ENCODE results near the gene MROH9.

DNA sequence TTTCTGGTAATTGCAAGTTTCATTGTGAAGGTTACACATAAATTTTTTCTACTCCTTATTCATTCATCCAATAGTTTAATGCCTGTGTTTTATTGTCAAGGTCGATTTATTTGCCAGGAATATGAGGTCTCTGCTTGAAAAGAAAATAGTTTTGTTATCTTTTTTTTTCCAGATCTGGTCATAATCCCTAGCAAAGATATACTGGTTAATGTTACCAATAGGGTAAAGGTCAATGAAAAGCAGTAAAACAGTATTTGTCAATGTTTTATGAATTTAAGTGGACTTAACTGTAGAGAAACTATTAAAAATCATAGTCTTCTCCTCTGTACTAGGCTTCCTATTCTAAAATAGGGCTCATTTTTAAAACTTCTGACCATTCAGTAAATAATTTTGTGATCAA, 147.3 kb downstream of the MROH9 start:
- TF ChIP-seq, protein P1, sequence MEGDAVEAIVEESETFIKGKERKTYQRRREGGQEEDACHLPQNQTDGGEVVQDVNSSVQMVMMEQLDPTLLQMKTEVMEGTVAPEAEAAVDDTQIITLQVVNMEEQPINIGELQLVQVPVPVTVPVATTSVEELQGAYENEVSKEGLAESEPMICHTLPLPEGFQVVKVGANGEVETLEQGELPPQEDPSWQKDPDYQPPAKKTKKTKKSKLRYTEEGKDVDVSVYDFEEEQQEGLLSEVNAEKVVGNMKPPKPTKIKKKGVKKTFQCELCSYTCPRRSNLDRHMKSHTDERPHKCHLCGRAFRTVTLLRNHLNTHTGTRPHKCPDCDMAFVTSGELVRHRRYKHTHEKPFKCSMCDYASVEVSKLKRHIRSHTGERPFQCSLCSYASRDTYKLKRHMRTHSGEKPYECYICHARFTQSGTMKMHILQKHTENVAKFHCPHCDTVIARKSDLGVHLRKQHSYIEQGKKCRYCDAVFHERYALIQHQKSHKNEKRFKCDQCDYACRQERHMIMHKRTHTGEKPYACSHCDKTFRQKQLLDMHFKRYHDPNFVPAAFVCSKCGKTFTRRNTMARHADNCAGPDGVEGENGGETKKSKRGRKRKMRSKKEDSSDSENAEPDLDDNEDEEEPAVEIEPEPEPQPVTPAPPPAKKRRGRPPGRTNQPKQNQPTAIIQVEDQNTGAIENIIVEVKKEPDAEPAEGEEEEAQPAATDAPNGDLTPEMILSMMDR (conservative IDR thresholded peaks at IDR 0.05; ENCODE audit: low read depth, low read length), result no peak
- TF ChIP-seq RFX5 (IDR thresholded peaks at IDR 0.05; ENCODE audit: low read depth, low read length) (no peak), POLR2A (IDR thresholded peaks at IDR 0.05; ENCODE audit: low read depth, low read length) (no peak), RAD21 (IDR thresholded peaks at IDR 0.05; ENCODE audit: low read length) (no peak), RCOR1 (IDR thresholded peaks at IDR 0.05; ENCODE audit: insufficient replicate concordance, low read length) (no peak), MAFK (IDR thresholded peaks at IDR 0.05; ENCODE audit: low read depth, low read length) (no peak), MXI1 (IDR thresholded peaks at IDR 0.05; ENCODE audit: borderline replicate concordance, low read depth, low read length) (no peak), CEBPB (IDR thresholded peaks at IDR 0.05; ENCODE audit: low read depth, low read length) (no peak), BHLHE40 (IDR thresholded peaks at IDR 0.05; ENCODE audit: low read depth, low read length) (no peak)
- TF ChIP-seq, protein P2, sequence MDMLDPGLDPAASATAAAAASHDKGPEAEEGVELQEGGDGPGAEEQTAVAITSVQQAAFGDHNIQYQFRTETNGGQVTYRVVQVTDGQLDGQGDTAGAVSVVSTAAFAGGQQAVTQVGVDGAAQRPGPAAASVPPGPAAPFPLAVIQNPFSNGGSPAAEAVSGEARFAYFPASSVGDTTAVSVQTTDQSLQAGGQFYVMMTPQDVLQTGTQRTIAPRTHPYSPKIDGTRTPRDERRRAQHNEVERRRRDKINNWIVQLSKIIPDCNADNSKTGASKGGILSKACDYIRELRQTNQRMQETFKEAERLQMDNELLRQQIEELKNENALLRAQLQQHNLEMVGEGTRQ (IDR thresholded peaks at IDR 0.05; ENCODE audit: low read depth, low read length), result no peak
- TF ChIP-seq, protein P3, sequence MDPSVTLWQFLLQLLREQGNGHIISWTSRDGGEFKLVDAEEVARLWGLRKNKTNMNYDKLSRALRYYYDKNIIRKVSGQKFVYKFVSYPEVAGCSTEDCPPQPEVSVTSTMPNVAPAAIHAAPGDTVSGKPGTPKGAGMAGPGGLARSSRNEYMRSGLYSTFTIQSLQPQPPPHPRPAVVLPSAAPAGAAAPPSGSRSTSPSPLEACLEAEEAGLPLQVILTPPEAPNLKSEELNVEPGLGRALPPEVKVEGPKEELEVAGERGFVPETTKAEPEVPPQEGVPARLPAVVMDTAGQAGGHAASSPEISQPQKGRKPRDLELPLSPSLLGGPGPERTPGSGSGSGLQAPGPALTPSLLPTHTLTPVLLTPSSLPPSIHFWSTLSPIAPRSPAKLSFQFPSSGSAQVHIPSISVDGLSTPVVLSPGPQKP (IDR thresholded peaks at IDR 0.05; ENCODE audit: borderline replicate concordance, low read depth, low read length), result no peak

All from IMR-90 (cell line).